ENCODE measurements around the gene ASTN1.

The ASTN1 gene

DNA sequence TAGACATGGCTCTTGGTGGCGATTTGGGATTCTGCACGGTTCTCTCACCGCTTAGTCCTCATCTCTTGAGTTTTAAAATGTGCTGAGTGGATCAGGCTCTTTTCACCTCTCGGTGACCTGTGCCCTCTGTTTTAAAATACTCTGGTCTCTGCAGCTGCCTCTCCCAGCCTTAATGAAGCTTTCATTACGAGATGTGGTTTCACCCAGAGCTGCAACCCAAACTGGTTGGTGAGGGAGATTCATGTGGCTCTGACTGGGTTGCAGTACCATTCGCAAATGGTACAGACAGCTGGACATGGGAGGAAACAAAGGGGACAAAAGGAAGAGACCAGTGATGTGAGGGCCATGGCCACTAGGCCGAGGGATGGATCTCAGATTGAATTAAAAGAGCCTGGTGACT is 258.9 kb downstream of the ASTN1 start:
- DNase-seq: no peak

DNA sequence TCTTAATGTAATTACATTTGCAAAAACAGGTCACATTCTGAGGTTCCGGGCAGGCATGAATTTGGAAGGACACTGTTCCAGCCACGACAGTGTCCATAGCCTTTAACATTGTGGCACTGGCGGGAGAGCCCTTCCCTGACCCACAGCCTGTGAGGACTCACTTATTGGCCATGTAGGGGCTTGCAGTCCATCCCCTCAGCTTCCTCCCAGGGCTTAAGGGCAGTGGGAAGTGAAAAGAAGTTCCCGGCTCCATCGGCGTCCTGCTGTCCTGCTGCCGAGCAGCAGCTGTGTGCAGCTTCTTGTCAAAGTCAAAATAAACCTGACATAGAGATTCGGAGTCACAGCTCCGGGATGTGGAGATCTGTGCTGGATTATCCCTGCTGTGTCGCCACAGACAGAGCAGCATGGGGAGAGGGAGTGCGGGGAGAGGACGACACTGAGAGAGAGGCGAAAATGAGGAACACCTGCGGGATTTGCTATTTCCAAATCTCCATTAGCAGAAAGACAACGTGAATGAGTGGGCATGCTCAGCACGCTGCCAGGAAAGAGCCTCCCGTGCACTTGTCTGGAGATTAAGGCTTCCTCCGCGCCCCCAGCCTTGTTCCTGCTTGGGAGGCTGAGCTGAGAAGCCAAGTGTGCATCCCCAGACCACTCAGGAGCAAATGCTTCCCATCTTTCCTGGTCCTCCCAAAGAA is 260.3 kb downstream of the ASTN1 start:
- DNase-seq: no peak

GRCh38 chr1:176903474-176903873 is 261.0 kb downstream of the ASTN1 start:
- no peak for DNase-seq

- no peak for DNase-seq
Measured at GRCh38 chr1:176899321-176899720, 265.2 kb downstream of the ASTN1 start.

DNA sequence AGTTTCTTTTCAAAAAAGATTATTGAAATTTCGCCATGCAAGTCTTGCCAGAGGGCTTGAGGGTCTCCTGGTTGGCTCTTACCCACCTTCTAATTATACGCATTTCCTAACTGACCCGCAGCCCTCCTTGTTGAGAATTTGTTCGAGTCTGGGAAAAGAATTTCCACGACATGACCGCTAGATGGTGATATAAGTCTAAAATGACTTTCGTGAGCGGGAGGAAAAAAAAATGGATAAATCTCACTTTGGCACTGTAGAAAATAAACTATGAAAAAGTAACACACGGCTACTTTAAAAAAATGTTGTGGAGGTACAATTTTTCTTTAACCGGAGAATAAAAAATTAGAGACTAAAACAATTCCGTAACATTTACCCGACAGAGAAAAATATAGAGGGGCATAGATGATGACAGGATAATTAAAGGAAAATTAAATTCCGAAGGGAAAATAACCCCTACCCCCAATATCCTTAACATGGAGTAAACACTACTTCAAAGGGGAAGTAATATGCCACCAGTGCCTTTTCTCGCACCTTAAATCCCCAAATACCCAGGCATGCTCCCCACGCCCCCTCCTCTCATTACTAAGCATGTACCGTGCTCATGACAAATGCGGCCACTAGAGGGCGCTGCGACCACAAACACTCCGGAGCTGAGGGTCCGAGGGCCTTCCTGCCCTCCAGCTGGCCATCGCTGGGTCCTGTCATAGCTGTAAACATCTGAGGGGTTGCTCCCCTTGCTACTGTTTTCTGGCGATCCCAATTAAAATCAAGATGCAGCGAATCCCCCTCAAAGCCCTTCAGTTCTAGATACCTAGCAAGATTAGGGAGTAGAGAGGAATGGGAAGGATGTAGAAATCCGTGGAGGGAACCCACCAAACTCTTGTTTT is 266.9 kb downstream of the ASTN1 start:
- peak; percentile 29 for DNase-seq

GRCh38 chr1:176896216-176896615 is 268.3 kb downstream of the ASTN1 start:
- no peak for DNase-seq

GRCh38 chr1:176894450-176894849 is 270.1 kb downstream of the ASTN1 start:
- no peak for DNase-seq

DNA sequence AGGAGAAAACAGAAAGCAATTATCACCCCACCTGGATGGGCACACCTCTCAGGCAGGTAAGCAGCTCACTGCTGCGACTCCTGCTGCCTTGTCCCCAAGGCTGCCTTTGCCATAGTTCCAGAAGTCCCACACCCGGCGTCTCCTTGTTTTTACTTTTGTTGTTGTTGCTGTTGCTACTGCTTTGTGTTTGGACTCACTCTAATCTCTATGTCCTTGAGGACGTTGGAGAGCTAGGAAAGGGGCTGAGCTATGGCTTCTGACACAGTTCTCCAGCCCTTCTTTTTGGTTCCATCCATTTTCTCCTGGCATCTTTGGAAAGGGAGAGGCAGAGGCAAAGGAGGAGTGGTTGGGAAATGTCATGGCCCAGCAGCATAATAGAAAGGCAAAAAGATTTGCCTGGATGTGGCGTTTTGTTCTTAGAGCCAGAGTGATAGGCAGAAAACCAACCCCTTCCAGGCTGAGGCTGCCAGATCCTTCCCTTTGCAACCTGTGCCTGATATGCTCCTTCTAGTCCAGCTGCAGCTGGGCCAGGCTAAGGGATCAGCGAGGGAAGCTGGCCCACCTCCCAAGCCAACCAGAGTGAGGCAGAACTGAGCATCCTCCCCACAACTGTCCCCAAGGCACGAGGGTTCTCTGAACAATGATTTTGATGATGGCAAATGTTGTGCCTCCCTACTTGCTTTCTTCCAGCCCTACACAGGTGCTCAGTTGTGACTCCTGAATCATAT is 270.7 kb downstream of the ASTN1 start:
- no peak for DNase-seq

- no peak for DNase-seq
Measured at GRCh38 chr1:176888471-176889032, 276.0 kb downstream of the ASTN1 start.

- DNase-seq: no peak
Measured at GRCh38 chr1:176885751-176886150, 278.8 kb downstream of the ASTN1 start.

- no peak for DNase-seq
Measured at GRCh38 chr1:176885341-176885740, 279.2 kb downstream of the ASTN1 start.

DNA sequence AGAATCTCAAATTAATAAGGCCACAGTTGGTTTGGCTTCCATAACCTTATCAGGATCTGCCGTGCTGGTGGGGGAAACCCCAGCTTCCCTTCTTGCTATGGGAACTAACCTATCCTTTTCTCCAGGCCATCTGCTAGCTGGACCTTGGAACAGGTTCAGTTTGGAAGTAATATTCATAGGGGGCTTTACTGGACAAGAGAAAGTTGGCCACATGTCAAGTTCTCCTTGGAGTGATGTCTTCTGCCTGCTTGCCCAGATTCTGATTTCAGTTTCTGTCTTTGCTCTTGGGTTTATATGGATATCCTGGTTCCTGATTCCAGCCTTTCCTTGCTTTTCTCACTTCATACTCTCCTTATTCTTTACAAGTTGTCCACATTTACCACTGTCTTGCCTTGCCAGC is 279.6 kb downstream of the ASTN1 start:
- DNase-seq: no peak

- DNase-seq: no peak
Measured at GRCh38 chr1:176884286-176884685, 280.2 kb downstream of the ASTN1 start.

DNA sequence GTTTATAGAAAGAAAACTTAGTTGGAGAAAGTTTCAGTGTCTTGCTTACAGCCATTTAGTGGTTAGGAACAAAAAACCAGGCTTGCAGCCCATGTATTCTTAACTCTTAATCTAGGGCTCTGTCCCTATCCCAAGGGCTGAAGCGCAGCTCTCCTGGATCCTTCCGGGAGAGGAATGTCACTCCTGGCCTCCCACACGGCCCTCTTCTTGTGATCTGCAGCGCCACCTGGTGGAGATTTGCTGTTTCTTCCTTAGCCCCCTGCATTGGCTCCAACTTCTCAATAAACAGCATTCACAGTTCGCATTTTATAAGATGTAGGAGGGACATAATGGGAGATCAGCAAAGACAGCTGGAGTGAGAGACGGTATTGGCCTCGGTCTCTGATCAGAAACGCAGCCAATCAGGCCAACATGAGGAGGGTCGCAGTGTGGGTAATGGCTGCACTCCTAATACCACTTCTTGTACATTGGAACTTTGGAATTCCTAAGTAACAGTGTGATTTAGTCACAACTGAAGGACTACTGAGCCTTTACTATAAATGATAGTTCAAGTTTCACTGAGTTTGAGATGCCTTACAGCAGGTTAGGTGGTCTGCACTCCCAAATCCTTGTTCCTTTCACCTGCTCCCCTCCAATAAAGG is 283.4 kb downstream of the ASTN1 start:
- DNase-seq: peak; percentile 28

- DNase-seq: no peak
Measured at GRCh38 chr1:176879784-176880620, 284.5 kb downstream of the ASTN1 start.

GRCh38 chr1:176878750-176879536 is 285.6 kb downstream of the ASTN1 start:
- no peak for DNase-seq

- no peak for DNase-seq
Measured at GRCh38 chr1:176877557-176877956, 287.0 kb downstream of the ASTN1 start.

DNA sequence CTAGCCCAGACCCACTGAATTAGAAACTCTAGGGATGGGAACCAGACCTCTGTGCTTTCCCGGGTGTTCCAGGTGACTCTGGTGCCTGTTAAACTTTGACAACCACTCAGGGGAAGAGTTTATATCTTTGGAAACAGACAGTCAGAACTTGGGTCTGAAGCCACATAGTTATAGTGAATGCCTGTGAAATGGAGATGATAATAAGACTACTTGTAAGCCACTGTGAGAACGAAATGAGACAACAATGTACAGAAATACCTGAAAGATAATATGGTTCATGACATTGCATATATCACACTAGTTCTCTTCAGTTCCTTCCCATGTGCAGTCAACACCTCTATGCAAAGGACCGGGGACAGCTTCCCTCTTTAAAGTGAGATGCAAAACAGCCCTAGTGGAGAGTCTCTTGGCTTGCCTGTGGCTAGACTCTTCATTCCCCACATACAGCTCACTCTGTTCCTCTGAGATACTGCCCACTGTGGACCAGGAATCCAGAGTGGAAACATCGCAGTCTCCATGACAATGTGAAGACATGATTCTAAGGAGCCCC is 287.5 kb downstream of the ASTN1 start:
- no peak for DNase-seq

- DNase-seq: no peak
Measured at GRCh38 chr1:176869577-176869976, 294.9 kb downstream of the ASTN1 start.

DNA sequence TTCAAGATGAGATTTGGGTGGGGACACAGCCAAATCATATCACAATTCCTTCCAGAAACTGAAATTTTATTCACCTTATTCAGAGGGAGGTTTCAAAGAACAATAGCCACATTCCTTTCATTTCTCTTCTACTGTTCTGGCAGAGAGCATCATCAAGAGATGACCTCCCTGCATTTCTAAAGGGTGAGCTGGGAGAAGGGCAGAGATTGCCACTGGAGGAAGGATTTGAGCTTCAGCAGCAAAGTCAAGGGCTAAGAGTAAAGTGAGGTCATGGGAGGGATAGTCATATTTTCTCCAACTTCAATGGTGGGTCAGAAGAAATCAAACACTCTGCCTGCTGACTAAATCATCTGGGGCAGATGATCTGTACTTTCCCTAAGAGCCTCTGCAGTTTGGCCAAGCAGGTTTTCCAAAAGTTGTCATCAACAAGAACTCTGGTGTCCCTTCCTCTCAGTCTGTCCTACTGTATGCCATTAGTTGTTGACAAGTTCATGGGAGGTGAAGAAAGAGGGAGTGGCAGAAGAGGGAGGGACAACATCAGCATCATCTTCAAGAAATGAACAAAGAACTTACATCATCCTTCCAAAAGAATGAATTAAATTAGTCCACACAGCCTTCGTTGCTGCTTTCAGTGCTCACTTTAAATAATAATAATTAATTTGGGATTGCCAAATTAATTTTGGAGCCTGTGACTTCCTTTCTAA is 298.3 kb downstream of the ASTN1 start:
- DNase-seq: no peak
